MCF 10A (cell line): ENCODE measurements around the gene SH2B3. TPM values are rescaled to one million over a fixed set of nuclear protein-coding genes. Genes with fewer than 3 reads are reported as not detected.

Experiments used
- BruUV-seq: library from RNA; stranded (reverse); fragments of 400-500 nt; replicated peaks from 2 replicates; lab custom pipeline; 2021; lab: Mats Ljungman, UMichigan
- CTCF ChIA-PET: fragments of 300-600 bp; sonication (Branson Sonifier 250); formaldehyde crosslinking; extraction: SDS; loops from one replicate; lab custom pipeline; 2021; ENCODE audit warnings: antibody characterized with exemption, inconsistent platforms; lab: Yijun Ruan, JAX
- POLR2A ChIA-PET: fragments of 300-600, 350-650 bp; sonication (Branson Sonifier 250); formaldehyde crosslinking; extraction: SDS; loops from one replicate; lab custom pipeline; 2020; ENCODE audit warnings: antibody characterized with exemption, inconsistent platforms; lab: Yijun Ruan, JAX
- DNase-seq: peaks from one replicate; pipeline ENCODE4 v3.0.0-alpha.2; 2018; ENCODE audit not compliant: unreplicated experiment
- H3K27ac Mint-ChIP-seq: one replicate; pipeline ENCODE4 v1.8.0; 2022; ENCODE audit warnings: mild to moderate bottlenecking, low read depth, mixed read lengths; ENCODE audit not compliant: unreplicated experiment
- H3K27me3 Mint-ChIP-seq: one replicate; pipeline ENCODE4 v1.8.0; 2022; ENCODE audit warnings: mixed read lengths; ENCODE audit not compliant: insufficient read depth, unreplicated experiment
- H3K36me3 Mint-ChIP-seq: one replicate; pipeline ENCODE4 v1.8.0; 2022; ENCODE audit warnings: mild to moderate bottlenecking, moderate library complexity, mixed read lengths; ENCODE audit not compliant: insufficient read depth, unreplicated experiment
- H3K4me1 Mint-ChIP-seq: one replicate; pipeline ENCODE4 v1.8.0; 2022; ENCODE audit warnings: mixed read lengths; ENCODE audit not compliant: insufficient read depth, unreplicated experiment
- H3K4me3 Mint-ChIP-seq: one replicate; pipeline ENCODE4 v1.8.0; 2022; ENCODE audit warnings: mild to moderate bottlenecking, moderate library complexity, mixed read lengths; ENCODE audit not compliant: unreplicated experiment
- H3K9me3 Mint-ChIP-seq: one replicate; pipeline ENCODE4 v1.8.0; 2022; ENCODE audit warnings: mixed read lengths; ENCODE audit not compliant: unreplicated experiment
- intact Hi-C: fragments of 100-400 bp; cut with micrococcal nuclease; formaldehyde crosslinking; loops from 2 replicates; pipeline ENCODE4 v1.14.1; 2022
- total RNA-seq: library from RNA; stranded (reverse); gene quantifications from 2 replicates; pipeline ENCODE4 v1.2.3, GENCODE V29; 2022
- TF ChIP-seq, protein P1 (sequence below): fragments of 200-600 bp; IDR thresholded peaks from one replicate; pipeline ENCODE4 v1.8.0; 2022; ENCODE audit warnings: antibody characterized with exemption, mild to moderate bottlenecking; ENCODE audit not compliant: unreplicated experiment

The SH2B3 gene
- total RNA-seq, 1 experiment from 2014 or later, result 5.1 TPM

DNA sequence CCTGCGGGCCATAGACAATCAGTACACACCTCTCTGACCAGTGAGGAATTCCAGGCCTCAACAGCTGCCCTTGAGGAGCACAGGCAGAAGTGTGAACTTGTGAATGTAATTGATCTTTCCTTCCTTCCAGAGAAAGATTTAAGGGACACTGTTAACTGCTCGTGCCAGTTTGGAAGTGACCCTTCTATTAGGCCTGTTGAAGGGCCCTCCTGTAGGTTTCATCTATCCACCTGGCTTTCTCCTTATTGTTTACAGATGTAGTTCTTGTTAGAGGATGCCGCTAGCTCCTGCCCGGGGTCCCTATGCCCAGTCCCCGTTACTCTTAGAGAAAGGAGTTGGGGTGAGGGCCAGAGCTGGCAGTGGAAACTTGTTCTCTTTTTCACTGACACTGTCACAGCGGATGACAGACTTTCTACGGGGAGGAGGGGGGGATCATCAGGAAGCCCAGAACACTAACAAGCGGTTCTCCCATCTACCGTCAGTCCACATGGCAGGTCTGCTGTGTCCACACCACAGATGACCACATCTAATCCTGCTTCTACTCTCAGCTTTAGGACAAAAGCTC is 42.6 kb downstream of the SH2B3 start:
- ChIA-PET POLR2A (interaction anchor here (0.6 kb wide), 1 partner anchor 122 kb away, joined by 3 read pairs; no protein-coding TSS in a partner anchor), CTCF (interaction anchor here (0.5 to 10.8 kb wide), 5 partner anchors 14 to 1875 kb away, joined by 3 to 183 read pairs (median 3); partner anchors contain the start of gene MVK)
- Mint-ChIP-seq H3K27me3 (no peaks in the 10 kb centered on the region), H3K4me1 (peaks cover 17% of the 10 kb centered on the region), H3K4me3 (no peak overlapping the region), H3K36me3 (peaks cover 78% of the 10 kb centered on the region), H3K27ac (no peak overlapping the region), H3K9me3 (no peaks in the 10 kb centered on the region)
- BruUV-seq, result no TSS peak
- no peak for DNase-seq
- TF ChIP-seq, protein P1, sequence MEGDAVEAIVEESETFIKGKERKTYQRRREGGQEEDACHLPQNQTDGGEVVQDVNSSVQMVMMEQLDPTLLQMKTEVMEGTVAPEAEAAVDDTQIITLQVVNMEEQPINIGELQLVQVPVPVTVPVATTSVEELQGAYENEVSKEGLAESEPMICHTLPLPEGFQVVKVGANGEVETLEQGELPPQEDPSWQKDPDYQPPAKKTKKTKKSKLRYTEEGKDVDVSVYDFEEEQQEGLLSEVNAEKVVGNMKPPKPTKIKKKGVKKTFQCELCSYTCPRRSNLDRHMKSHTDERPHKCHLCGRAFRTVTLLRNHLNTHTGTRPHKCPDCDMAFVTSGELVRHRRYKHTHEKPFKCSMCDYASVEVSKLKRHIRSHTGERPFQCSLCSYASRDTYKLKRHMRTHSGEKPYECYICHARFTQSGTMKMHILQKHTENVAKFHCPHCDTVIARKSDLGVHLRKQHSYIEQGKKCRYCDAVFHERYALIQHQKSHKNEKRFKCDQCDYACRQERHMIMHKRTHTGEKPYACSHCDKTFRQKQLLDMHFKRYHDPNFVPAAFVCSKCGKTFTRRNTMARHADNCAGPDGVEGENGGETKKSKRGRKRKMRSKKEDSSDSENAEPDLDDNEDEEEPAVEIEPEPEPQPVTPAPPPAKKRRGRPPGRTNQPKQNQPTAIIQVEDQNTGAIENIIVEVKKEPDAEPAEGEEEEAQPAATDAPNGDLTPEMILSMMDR, result no peak
- intact Hi-C loops, result no loop called here

DNA sequence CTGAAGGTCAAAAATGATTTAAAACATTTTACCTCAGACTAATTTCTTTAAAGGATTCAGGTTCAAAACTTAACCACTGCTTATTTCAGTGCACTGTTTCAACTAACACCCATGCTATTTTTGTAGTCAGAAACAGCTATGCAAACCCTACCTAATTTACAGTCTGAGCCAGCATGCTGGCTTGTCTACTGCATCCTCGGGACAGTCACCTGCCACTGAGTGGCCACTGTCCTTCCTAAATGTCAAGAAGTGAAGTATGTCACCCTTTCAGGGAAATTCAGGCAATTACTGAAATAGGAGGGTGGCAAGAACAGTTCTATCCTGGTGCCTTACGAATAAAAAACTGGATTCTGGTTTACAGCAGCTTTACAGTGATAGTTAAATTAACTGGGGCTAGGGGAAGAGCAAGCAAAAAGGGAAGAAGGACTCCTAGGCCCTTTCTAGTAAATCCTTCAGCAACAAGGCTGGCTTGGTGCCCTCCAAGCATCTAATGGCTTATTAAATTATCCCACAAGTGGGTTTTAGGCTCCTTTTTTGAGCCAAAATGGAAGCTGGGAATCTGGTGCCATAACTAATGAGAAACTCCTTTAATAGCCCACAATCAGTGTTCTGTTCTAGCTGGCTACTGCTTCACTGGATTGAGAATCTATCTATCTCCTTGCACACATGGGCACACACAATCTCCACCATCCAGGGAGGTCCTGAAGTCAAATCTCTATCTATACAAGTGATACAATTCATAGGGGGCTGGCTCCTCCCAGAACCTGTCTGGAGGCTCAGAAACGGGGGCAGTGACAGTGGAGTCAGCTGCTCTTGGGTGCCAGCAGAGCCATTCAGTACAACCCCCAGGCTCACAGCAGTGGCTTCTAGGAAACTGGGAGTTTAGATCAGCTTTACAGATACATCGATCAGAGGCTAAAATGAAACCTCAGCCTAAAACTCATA is 43.4 kb downstream of the SH2B3 start:
- Mint-ChIP-seq H3K4me1 (peaks cover 12% of the 10 kb centered on the region), H3K27ac (no peak overlapping the region), H3K27me3 (no peaks in the 10 kb centered on the region), H3K4me3 (no peak overlapping the region), H3K36me3 (peaks cover 78% of the 10 kb centered on the region), H3K9me3 (no peaks in the 10 kb centered on the region)
- intact Hi-C loops, result no loop called here
- POLR2A ChIA-PET, result interaction anchor here (0.6 kb wide), 1 partner anchor 123 kb away, joined by 3 read pairs; no protein-coding TSS in a partner anchor
- DNase-seq, result no peak
- TF ChIP-seq, protein P1, result no peak
- no TSS peak for BruUV-seq
- CTCF ChIA-PET, result interaction anchor here (0.5 to 10.8 kb wide), 8 partner anchors 13 to 1875 kb away, joined by 3 to 183 read pairs (median 4); partner anchors contain the start of gene MVK

DNA sequence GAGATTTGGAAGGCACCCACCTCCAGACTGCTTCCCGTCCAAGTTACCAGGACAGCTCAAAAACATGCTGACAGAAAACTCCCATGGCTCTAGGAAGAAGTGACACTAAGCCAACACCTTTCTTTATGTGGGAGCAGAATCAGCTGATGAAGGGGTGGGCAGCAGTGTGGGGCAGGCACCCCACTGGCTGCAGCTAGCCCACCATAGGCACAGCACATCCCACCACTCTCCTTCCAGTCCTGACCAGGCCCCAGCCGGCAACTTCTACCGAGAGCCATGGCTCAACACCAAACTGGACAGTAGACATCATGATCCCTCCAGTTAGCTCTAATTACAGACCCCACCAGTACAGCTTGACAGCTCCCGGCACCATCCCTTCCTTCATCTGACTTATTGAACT is 45.0 kb downstream of the SH2B3 start:
- ChIA-PET CTCF (interaction anchor here (0.7 to 10.8 kb wide), 19 partner anchors 8 to 826 kb away, joined by 3 to 183 read pairs (median 6); no protein-coding TSS in a partner anchor), POLR2A (interaction anchor here (1.9 kb wide), 2 partner anchors 12 to 16 kb away, joined by 5 to 6 read pairs; no protein-coding TSS in a partner anchor)
- no TSS peak for BruUV-seq
- no peak for DNase-seq
- Mint-ChIP-seq H3K9me3 (no peaks in the 10 kb centered on the region), H3K4me1 (peaks cover 12% of the 10 kb centered on the region), H3K36me3 (peaks cover 78% of the 10 kb centered on the region), H3K27ac (no peak overlapping the region), H3K4me3 (no peak overlapping the region), H3K27me3 (no peaks in the 10 kb centered on the region)
- TF ChIP-seq, protein P1, result no peak
- intact Hi-C loops, result loop anchor here (1.0 kb wide), 2 partner anchors 53 to 119 kb away; no protein-coding TSS in a partner anchor
